Amniotic stem cell (primary cell): ENCODE measurements around the gene TMEM235.
A peak's percentile ranks its signal among the peaks of the same experiment; 100 is the strongest.
"Not testable (repeated sequence)": the region's sequence is repeated elsewhere in the genome, so short reads cannot be mapped to it uniquely, and the experiment has no call there.

Experiments
- DNase-seq: peaks from one replicate; lab custom pipeline; 2025; lab: John Stamatoyannopoulos, UW

The TMEM235 gene

DNA sequence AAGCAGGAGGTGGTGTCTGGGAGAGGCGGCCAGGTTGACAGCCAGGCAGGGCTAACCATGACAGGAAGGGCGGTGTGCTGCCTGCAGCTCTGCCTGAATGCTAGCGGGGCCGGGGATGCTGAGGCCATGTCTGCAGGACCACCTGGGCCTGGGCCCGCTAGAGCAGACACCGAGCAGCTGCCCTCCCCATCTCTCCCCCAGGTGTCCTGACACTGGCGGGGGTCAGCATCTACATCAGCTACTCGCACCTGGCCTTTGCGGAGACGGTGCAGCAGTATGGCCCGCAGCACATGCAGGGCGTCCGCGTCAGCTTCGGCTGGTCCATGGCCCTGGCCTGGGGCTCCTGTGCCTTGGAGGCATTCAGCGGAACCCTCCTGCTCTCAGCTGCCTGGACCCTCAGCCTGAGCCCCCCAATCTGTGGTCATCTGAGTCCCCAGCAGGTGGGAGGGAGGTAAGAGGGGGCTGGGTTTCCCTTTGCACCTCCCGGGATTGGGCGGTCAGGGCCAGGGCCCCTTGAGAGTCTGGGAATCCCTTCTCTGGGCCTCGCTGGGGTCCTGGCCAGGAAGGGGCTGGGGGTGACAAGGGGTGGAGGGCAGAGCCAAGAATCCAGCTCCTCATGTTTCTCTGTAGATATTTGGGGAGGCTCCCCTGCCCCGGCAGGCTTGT, 7.5 kb downstream of the TMEM235 start:
- no peak for DNase-seq

DNA sequence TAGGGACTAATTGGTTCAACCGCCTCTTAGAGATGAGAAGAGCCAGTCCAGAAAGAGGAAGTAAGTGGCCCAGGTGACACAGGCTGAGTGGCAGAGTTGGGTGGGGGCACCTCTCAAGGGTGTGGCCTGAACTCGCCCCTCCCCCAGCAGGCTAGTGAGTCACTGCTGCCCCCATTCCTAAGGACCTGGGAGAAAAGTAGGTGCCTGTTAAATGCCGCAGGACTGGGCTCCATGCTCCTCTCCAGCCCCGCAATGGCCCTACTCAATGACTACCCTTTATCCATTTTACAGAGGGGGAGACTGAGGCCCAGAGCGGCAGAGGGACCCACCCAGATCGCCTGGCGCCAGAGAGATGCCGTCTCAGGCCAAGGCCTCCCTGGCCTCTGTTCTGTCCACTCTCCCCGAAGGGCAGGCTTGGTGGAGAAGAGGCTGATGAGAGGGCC, 8.1 kb downstream of the TMEM235 start:
- no peak for DNase-seq

DNA sequence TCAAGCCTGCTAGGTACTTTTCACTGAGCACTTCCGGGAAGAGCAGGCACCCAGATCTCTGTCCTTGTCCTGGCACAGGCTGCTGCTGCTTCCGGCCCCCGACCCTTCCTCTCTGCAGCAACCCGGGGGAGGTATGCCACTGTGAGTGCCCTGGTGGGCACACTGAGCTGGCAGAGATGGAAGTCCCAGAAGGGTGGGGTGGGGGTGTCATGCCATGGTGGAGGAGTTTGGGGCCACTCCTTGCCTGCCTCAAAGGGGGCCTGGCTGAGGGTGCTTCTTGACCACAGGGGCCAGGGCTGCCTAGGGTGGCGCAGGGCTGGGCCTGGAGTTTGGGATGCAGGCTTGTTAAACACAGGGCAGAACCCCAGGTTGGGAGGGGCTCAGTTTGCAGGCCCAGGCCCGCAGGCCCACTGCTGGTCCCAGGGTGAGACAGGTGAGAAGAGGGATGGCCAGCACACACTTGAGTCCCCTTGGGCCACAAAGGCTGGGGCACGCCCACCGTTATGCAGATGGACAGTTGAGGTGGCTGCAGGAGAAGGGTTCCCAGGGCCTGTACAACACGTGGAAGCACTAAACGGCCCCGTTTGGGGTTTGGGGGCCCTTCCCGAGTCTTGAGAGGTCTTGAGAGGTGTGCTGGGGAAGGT, 8.7 kb downstream of the TMEM235 start:
- DNase-seq: no peak

DNA sequence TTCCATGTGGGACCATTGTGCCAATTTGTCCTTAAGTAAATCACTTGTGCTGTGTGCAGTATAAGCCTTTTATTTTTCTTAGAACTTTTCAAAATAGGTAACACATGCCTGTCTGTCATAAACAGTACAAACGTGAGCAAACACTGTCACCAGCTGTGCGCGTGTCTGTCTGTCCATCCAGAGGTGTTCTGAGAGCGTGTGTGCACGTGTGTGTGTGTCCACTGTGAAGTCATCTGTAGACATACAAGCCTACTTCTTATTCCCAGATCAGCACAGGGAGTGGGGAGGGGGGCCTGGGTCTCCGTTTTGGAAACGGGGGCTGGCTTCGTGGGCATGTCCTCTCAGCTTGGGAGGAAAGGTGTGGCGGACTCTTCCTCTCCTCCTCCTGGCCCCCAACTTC, 9.4 kb downstream of the TMEM235 start:
- no peak for DNase-seq

DNA sequence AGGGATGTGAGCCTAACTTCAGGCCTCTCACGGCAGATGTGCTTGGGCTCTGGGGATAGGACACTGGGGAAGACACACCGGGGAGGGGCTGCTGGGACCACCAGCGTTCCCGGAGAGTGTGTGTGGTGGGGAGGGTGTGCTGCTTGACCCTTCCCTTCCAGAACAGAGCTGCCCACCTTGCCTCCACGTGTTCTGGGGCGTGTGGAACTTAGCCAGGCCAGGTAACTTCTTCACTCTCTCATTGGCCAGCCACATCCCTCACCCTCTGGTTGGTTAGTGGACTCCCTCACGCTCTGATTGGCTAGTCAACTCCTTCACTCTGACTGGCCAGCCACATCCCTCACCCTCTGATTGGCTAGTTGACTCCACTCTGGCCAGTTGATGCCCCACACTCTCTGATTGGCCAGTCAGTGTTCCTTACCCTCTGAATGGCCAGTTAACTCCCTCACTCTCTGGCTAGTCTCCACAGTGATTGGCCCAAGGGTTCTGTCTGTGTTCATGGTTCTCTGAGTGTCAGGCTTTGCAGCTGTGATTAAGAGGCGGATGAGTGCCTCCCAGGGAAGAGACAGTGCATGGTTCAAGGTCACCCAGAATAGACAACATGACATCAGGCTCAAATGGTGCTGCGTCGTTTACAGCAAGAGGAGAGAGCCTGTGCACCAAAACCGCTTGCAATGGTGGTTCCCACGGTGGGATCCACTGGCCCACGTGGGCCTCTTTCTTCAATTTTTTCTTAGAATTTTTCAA, 10.0 kb downstream of the TMEM235 start:
- DNase-seq: no peak

DNA sequence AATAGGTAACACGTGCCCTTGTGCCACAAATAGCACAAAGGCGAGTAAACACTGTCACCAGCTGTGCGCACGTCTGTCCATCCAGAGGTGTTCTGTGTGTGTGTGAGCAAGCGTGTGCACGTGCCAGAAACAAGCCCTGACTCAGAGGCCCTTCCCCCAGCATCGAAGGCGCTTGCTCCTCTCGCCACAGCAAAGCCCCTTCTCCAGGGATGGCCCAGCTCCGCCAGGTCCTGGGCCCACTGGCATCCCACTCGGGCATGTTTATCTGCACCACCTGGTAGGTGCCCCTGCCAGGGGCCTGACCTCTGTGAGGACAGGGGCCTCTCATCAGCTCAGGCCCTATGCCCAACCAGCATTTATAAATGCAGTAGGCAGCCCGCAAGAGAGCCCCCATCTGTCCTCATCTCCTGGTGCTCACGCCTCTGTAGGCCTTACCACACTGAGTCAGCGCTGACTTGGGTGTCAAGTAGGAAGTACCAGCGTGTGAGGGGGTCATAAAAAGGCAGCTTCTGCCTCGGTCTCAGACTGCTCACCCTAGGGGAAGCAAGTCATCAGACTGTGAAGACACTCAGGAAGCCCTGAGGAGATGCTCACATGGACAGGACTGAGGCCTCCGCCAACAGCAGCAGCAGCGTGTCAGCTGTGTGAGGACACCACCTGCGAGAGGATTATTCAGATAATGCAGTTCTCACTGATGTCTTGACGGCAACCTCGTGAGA, 10.8 kb downstream of the TMEM235 start:
- DNase-seq: no peak

DNA sequence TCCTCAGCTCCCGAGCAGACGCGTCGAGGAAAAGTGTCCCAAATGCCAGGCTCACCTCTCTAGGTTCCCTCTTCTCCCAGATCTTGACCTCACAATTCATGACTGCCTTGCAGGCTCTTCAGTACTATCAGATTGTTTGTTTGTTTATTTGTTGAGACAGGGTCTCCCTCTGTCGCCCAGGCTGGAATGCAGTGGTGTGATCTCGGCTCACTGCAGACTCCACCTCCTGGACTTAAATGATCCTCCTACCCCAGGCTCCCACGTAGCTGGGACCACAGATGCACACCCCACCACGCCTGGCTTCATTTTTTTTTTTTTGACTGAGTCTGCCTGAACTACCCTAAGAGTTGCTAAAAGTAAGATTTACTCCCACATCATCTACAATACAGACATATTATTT, 15.9 kb downstream of the TMEM235 start:
- DNase-seq: no peak

DNA sequence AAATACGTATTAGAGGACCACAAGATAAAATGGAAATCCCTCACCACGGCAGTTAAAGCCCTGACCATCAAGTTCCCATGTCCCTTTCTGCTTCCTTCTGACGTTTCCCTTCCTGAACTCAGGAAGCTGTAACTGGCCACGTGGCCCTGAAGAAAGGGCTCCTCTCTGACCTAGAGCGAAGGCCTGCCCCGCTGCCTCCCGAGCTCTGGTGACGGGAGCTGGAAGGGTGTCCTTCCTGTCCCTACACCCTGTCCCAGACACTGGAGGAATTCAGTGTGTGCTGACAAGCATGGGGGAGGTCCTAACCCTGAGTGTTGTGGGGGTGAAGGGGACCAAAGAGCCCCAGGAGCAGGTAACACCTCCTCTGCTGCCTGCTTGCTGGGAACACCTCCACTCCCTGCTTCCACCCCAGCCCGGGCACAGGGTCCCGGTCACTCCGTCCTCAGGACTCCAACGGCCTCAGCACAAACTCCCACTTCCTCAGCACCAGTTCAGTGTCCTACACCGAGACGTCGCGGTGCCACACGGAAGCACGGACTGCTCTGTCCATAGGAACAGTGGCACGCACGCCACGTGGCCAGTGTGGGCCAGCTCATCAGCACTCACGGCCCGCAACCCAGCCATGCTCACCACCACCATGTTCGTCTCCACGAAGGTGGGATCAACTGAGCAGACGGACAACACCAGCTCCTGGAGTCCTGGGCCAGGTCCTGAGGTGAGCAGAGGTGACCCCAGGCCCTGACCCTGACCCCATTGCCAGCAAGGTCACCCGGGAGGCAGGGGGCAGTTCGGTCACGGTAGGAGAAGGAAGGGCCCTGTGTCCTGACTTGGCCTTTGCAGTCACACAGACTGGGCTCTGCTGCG, 16.9 kb downstream of the TMEM235 start:
- no peak for DNase-seq

DNA sequence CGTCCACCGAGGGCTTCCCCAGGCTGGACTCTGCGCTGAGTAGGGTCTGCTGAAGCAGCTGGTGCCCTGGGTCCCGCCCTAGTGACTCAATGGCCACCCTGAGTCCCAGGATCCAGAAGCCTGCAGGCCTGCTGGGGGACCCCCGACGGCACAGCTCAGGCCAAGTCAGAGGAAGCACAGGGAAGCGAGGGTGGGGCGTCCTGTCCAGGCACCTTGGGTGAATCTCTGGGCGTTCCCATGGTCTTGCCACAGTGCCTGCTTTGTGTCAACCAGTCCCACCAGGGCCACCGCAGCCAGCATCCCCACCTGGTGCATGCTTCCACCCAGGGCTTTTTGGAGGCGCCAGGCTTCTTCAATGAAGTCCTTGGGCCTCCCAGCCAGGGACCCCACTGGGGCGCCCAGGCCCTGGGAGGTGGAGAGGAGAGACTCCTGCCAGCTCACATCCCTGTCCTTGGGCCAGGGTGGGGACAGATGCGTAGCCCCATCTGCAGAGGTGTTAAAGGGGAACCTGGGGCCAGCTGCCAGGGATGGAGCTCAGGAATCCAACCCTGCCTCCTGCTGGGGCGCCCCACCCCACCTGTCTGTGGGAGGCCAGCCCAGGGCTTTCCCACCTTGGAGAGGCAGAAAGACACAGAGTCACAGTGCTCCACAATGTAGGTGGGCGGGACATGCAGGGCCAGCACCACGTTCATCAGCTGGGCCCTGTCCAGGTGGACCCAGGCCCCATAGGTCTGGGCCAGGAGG, 17.8 kb downstream of the TMEM235 start:
- no peak for DNase-seq

DNA sequence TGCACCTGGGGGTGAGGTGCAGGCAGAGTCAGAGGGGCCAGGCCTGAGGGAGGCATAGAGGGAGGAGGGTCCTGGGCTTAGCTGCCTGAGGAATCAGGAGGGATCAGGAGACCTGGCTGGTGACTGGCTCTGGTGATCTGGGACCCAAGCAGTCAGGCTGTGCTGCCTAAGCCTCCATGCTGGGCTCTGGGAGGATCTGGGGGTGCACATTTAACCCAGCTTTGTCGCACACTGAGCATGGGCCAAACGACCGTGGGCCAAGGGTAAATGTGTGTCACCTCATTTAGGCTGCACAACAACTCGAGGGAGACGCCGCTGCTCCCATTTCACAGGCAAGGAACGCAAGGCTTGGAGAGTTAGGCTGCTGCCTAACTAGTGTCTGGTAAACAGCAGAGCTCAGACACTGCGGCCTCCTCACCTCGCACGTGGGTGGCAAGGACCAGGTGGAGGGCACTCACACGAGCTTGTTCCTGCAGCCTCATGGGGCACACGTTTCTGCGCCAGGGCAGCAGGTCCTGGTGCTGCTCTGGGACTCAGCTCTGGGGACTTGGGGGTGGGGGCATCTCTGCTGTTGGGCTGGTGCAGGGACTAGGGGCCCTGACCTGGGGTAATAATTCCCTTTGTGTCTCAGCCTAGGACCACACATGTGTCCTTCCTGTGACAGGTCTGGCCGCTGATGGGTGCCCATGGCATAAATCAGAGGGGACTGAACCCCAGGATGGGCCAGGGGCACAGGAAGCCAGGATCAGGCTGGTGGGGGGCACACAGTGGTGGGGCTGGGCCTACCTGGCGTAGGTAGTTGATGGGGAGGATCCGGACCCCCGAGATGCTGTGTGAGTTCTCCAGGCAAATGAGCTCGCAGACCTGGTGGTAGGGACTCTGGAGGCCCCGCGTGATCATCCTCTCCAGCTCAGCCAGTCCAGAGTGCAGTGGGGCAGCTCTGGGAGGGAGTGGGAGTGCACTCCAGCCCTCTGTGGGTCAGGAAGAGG, 18.7 kb downstream of the TMEM235 start:
- no peak for DNase-seq

DNA sequence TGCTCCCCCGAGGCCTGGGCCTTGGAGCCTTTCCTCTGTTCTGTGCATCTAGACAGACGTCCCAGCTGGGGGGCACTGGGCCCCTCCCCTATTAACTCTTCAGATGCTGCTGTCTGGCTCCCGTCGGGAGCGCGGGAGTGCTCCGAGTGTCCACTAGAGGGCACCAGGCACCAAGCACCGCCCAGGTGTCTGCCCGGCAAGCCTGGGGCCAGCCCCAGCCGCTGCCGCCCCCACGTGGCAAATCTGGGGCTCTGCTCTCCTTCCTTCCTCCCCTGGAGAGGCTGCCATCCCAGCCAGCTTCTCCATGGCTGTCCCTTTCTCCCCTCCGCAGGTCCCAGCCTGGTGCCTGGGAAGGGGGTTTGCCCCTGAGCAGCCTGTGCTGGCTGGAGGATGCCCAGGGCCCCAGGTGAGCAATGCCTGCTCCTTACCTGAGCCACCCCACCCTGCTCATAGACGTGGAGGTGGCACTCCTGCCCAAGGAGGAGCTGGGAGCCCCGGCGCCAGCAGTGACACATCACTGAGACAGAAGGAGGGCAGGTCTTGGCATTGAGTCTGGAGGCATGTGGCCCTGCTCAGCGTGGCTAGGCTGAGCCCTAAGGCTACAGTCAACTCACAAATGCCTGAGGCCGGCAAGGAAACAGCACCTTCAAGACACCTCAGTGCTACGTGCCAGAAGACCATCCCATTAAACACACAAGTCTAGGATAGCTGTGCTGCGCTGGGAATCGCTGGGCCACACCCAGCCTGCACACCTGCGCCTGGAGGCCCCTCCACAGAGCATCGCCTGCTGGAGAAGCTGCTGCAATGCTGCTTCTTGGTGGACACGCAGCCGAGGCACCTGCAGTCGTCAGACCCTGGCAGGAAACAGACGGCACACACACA, 19.7 kb downstream of the TMEM235 start:
- peak; percentile 62 for DNase-seq

DNA sequence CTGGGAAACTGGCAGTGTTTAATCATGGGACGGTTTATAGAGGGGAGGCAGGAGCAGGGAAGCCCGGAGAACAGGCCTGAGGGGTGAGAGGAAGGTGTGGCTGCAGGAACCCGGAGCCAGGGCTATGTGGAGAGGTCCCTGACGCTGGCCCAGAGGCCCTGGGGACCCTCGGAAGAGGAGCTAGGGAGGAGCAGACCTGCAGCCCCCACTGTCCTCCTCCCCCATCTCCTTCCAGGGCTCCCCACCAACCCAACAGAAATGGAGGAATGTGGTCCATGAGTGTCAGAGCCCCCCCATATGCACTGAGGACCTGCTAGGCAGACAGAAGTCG, 20.3 kb downstream of the TMEM235 start:
- DNase-seq: no peak

DNA sequence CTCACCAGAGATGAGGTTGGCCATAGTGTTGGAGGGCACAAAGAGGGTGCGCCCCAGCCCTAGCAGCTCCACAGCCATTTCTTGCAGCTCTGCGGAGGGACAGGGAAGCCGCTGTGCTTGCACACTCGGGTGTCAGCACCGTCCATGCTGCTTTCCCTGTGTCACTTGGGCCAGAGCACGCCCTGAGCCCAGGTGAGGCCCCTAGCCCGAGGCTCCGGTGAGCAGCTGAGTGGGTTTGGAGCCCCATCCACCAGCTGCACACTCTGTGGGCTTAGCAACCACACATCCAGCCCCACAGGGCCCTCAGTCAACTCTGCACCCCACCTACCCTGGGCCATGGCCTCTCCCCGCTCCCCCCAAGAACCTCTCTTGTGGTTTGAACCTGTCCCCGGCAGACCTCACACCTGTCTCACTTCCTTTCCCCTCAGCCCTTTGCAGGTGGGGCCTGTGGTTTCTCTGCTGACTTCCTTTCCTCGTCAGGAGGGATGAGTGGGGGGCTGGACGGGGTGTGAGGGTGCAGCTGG, 20.7 kb downstream of the TMEM235 start:
- no peak for DNase-seq

DNA sequence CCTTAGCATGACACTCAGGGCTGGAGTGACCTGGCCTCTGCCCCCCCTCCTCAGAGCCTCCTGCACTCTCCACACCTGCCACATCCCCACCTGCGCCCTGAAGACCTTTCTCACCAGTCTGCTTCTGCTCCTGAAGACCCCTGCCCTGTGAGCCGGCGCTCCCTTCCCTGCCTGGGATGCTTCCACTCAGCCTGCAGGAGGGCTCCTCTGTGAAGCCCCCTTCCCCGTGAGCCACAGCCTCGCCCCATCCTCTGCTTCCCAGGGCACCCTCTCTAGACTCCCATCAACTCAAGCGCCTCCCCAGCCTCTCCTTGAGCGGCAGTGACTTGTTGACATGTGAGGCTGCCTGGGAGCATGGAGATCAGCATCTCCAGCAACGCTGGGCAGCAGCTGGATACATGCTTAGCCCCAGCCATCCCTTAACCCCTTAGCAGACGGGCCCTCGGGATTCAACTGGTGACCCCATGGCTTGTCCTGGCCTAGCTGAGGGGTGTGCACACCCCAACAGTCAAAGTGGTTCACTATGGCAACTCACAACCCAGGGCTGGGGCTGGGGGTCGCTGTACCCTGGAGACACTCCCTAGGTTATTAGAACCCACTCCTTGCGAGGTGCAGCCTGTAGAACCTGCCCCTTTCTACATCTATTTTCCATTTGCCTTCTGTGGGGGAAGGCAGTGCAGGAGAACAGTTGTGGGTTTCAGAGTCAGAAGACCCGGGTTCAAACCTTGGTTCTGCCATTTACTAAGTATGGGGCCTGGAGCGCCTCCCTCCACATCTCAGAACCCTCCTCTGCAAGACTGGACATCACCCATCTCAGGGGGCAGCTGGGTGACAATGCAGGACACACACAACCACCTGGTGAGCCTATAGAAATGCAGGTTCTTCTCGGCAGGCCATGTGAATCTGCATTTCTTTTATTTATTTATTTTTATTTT, 21.5 kb downstream of the TMEM235 start:
- DNase-seq: no peak

DNA sequence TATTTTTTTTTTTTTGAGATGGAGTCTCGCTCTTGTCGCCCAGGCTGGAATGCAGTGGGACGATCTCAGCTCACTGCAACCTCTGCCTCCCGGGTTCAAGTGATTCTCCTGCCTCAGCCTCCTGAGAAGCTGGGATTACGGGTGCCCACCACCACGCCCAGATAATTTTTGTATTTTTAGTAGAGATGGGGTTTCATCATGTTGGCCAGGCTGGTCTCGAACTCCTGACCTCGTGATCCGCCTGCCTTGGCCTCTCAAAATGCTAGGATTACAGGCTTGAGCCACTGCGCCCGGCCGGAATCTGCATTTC, 22.2 kb downstream of the TMEM235 start:
- not testable (repeated sequence) for DNase-seq

DNA sequence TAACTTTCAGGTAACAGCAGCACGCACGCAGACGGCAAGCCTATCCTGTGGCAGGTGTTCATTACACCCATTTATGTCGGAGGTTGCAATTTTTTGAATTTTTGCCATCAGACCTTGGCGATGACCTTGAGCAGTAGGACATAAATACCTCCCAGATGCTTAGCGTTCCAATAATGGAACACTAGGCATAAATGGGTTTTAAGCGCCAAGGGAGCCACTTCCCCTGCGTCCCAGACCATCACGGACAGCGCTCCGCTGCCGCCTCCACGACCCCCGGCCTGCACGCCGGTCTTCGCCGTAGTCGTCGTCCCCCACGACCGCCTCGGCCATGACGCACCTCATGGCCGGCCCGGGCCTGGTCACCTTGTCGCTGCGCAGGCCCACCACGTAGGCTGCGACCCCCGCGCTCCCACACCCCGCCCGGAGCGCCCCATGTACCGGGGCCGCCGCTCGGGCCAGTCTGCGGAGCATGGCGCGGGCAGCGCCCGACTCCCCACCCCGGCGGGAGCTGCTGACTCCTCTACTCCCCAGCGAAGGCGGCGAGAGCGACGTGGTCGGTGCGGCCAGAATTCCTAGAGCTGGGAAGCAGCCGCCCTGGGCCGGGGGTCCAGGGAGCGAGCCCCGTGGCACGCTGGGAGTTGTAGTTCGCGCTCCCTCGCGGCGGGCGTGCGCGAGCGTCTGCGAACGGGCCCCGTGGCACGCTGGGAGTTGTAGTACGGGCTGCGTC, 22.7 kb downstream of the TMEM235 start:
- DNase-seq: peak; percentile 59
